Suprapubic skin (tissue), 3 donors: ENCODE results near the gene GALNT17.

Experiments
- POLR2A ChIP-seq, 2 donors: fragments of 450-650 bp; IDR thresholded peaks; one replicate each; pipeline ENCODE4 v1.6.1; 2017; ENCODE audit warnings: antibody characterized with exemption in 2 of 2, mild to moderate bottlenecking in 2 of 2, moderate library complexity in 2 of 2
- TF ChIP-seq, protein P1 (sequence below), 2 donors: fragments of 200-600 bp in 1 of 2; fragments of 450-650 bp in 1 of 2; sonication (generic) in 1 of 2; IDR thresholded peaks; one replicate each; pipeline ENCODE4 v1.5.1; 2016 to 2019; ENCODE audit warnings: antibody characterized with exemption in 2 of 2, mild to moderate bottlenecking in 1 of 2, moderate library complexity in 1 of 2

DNA sequence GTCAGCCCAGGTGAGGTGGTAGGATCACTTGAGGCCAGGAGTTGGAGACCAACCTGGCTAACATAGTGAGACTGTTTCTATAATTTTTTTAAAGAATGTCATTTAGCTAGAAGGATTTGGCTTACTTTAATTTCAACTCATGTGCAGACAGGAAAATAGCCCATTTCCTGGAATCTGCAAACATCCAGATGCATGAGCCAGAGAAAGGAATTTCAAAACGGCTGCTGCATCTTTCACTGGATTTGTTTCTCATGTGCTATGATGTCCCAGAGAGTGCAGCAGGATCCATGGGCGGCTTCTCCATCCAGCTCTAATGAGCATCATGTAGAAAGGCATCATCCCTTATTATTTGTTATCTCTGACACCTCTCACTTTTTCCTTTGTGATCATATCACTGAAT is 149.3 kb downstream of the GALNT17 start:
- TF ChIP-seq, protein P1, sequence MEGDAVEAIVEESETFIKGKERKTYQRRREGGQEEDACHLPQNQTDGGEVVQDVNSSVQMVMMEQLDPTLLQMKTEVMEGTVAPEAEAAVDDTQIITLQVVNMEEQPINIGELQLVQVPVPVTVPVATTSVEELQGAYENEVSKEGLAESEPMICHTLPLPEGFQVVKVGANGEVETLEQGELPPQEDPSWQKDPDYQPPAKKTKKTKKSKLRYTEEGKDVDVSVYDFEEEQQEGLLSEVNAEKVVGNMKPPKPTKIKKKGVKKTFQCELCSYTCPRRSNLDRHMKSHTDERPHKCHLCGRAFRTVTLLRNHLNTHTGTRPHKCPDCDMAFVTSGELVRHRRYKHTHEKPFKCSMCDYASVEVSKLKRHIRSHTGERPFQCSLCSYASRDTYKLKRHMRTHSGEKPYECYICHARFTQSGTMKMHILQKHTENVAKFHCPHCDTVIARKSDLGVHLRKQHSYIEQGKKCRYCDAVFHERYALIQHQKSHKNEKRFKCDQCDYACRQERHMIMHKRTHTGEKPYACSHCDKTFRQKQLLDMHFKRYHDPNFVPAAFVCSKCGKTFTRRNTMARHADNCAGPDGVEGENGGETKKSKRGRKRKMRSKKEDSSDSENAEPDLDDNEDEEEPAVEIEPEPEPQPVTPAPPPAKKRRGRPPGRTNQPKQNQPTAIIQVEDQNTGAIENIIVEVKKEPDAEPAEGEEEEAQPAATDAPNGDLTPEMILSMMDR (IDR thresholded peaks at IDR 0.05): no peak
- no peak for TF ChIP-seq POLR2A (IDR thresholded peaks at IDR 0.05)
